ENCODE results near the gene ZDHHC18. TPM values are rescaled to one million over a fixed set of nuclear protein-coding genes. Genes with fewer than 3 reads are reported as not detected.
"Not testable (repeated sequence)": the region's sequence is repeated elsewhere in the genome, so short reads cannot be mapped to it uniquely, and the experiment has no call there.

Gene ZDHHC18
- total and polyA plus RNA-seq, 5 donors from 2014 or later: 4.4 to 73.6 (median 14.2) TPM

DNA sequence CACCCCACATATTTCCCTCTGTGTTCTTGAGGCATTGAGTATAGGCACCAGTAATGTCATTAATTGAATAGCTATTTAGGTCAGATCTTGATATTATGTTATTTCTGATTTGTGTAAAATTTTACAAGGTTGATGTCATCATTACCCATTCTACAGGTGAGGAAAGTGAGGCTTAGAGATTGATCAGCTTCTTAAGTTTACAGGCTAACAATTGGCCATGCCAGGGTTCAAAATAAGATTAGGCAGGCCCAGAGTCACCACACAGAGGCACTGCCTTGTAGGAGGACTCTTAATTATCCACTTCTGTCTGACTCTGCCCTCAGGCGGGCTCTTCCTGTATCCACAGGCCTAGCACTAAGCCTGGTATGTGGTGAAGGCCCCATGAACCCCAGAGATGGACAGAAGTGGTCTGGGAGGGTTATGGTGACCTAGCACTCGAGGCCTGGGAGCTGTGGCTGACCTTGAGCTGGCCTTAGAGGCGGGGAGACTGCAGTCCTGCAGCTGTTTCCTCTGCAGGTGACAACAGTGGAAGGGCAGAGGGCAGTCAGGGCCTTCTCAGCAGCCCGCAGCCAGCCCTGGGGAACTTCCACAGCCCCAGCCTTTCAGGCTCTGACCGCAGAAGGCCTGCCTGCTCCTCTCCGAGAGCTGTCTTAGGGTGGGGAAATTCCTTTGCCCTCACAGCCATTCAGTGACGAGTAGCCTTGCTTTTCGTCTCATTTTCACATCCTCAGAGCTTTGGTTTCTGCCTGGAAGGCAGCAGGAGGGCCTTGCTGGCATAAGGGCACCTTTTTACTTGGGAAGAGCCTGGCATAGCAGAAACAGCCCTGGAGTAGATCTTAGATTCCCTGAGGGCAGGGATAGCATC is 12.2 kb downstream of the ZDHHC18 start:
- H3K36me3 ChIP-seq (ENCODE audit: control insufficient read depth, insufficient read depth, low read length): peaks cover 51% of the 10 kb centered on the region
- no peaks in the 10 kb centered on the region for H3K27me3 ChIP-seq (ENCODE audit: control insufficient read depth, insufficient read depth, low read length)
- H3K36me3 Mint-ChIP-seq: peaks cover 19% of the 10 kb centered on the region

DNA sequence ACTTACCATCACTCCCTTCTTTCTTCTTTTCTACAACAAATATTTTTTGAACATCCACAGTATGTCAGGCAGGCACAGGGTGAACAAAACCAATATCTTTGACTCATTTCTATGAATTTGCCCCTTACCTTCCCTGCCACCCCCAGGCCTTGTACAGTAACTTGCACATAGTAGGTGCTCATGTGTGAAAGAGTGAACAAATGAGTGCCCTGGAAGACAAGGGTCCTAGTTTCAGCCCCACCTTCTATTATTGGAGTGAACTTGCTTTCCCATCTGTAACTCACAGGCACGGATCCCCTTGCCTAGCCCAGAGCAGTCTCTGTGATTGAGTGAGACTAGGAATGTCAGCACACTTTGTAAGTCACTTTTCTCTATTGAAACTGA is 12.8 kb downstream of the ZDHHC18 start:
- no peaks in the 10 kb centered on the region for H3K27me3 ChIP-seq (ENCODE audit: control insufficient read depth, insufficient read depth, low read length)
- no peak for DNase-seq
- H3K27me3 Mint-ChIP-seq: no peaks in the 10 kb centered on the region
- peak overlapping the region; percentile 82 to 93 (median 89) for H3K27ac Mint-ChIP-seq
- no peaks in the 10 kb centered on the region for H3K9me3 Mint-ChIP-seq
- peak overlapping the region; percentile 83 for H3K27ac ChIP-seq (ENCODE audit: insufficient read depth, low read length, poor library complexity, severe bottlenecking)
- peaks cover 21% of the 10 kb centered on the region for H3K36me3 Mint-ChIP-seq
- ATAC-seq (ENCODE audit: low read depth in 2 of 2): no peak
- peaks cover 51% of the 10 kb centered on the region for H3K36me3 ChIP-seq (ENCODE audit: control insufficient read depth, insufficient read depth, low read length)
- H3K4me3 Mint-ChIP-seq: no peak overlapping the region
- H3K4me1 ChIP-seq (ENCODE audit: control insufficient read depth, insufficient read depth, low read length, poor library complexity, severe bottlenecking): peaks cover 27% of the 10 kb centered on the region
- peak overlapping the region; percentile 13 for H3K4me3 ChIP-seq (ENCODE audit: low read depth, low read length)
- H3K4me1 Mint-ChIP-seq: peaks cover 6 to 40% (median 26%) of the 10 kb centered on the region in 4 donors
- H3K9me3 ChIP-seq (ENCODE audit: control insufficient read depth in 2 of 2, low read length in 2 of 2): no peaks in the 10 kb centered on the region

More for the DNA sequence above, 12.2 kb downstream of the ZDHHC18 start:
- Histone ChIP-seq H3K4me3 (ENCODE audit: low read depth, low read length) (peak overlapping the region; percentile 42), H3K9me3 (ENCODE audit: control insufficient read depth in 2 of 2, low read length in 2 of 2) (no peaks in the 10 kb centered on the region), H3K4me1 (ENCODE audit: control insufficient read depth, insufficient read depth, low read length, poor library complexity, severe bottlenecking) (peaks cover 33% of the 10 kb centered on the region), H3K27ac (ENCODE audit: insufficient read depth, low read length, poor library complexity, severe bottlenecking) (peak overlapping the region; percentile 83)
- H3K27ac Mint-ChIP-seq: peak overlapping the region; percentile 82 to 93 (median 89)
- H3K27me3 Mint-ChIP-seq: no peaks in the 10 kb centered on the region
- peak overlapping the region in 2 of 4 donors; percentile 31 to 67 for H3K4me3 Mint-ChIP-seq
- no peaks in the 10 kb centered on the region for H3K9me3 Mint-ChIP-seq
- DNase-seq (peak; percentile 36 to 59 (median 49)), ATAC-seq (ENCODE audit: low read depth in 2 of 2) (peak; percentile 80 to 81)
- peaks cover 6 to 45% (median 25%) of the 10 kb centered on the region in 4 donors for H3K4me1 Mint-ChIP-seq

DNA sequence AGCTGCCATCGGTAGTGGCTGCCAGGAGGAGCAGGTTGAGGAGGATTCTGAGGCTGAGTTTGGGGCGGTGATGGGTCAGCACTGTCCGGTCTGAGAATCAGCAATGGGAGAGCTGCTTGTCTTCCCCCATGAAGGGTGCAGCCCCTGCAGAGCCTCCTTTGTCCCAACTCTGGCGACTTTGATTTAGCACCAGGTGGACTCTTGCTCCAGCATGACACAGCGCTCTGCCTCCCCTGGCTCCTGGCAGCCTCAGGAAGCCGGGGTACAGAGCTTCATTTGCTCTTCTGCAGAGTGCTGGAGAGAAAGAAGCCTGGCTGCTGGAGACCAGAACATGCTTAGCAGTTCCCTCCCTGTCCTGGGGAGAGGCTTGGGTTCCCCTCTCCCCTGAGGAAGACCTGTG is 13.3 kb downstream of the ZDHHC18 start:
- Histone ChIP-seq H3K36me3 (ENCODE audit: control insufficient read depth, insufficient read depth, low read length) (peaks cover 47% of the 10 kb centered on the region), H3K27me3 (ENCODE audit: control insufficient read depth, insufficient read depth, low read length) (no peaks in the 10 kb centered on the region), H3K4me1 (ENCODE audit: control insufficient read depth, insufficient read depth, low read length, poor library complexity, severe bottlenecking) (peaks cover 25% of the 10 kb centered on the region), H3K4me3 (ENCODE audit: low read depth, low read length) (no peak overlapping the region), H3K27ac (ENCODE audit: insufficient read depth, low read length, poor library complexity, severe bottlenecking) (peak overlapping the region; percentile 83), H3K9me3 (ENCODE audit: control insufficient read depth in 2 of 2, low read length in 2 of 2) (no peaks in the 10 kb centered on the region)
- DNase-seq (no peak), ATAC-seq (ENCODE audit: low read depth in 2 of 2) (no peak)
- Mint-ChIP-seq H3K36me3 (peaks cover 21% of the 10 kb centered on the region), H3K9me3 (no peaks in the 10 kb centered on the region), H3K27ac (peak overlapping the region in 1 of 3 donors; percentile 89), H3K4me3 (no peak overlapping the region), H3K4me1 (peaks cover 6 to 37% (median 25%) of the 10 kb centered on the region in 4 donors), H3K27me3 (no peaks in the 10 kb centered on the region)

DNA sequence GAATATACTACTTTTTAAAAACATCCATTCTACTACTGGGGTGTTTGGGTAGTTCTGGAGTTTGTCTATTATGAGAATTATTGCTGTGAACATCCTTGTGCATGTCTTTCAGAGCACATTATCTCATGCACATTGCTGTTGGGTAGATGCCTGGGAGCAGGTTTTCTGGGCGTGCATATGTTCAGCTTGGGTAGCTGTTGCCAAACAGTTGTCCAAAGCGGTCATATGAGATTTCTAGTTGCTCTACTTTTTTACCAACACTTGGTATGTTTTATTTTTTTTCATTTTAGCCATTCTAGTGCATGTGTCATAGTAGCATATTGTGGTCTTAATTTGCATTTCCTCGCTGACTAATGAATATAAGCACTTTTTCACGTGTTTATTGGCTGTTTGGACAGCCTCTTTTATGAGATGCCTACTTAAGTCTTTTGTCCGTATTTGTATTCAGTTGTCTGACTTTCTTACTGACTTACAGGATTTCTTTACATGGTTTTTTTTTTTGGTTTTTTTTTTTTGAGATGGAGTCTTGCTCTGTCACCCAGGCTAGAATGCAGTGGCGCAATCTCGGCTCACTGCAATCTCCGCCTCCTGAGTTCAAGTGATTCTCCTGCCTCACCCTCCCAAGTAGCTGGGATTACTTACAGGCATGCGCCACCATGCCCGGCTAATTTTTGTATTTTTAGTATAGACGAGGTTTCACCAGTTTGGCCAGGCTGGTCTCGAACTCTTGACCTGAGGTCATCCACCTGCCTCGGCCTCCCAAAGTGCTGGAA is 18.1 kb downstream of the ZDHHC18 start:
- no peak overlapping the region for H3K4me3 Mint-ChIP-seq
- ATAC-seq (ENCODE audit: low read depth in 2 of 2) (no peak), DNase-seq (no peak)
- H3K9me3 Mint-ChIP-seq: no peaks in the 10 kb centered on the region
- Histone ChIP-seq H3K9me3 (ENCODE audit: control insufficient read depth in 2 of 2, low read length in 2 of 2) (no peaks in the 10 kb centered on the region), H3K4me1 (ENCODE audit: control insufficient read depth, insufficient read depth, low read length, poor library complexity, severe bottlenecking) (peaks cover 7% of the 10 kb centered on the region), H3K27ac (ENCODE audit: insufficient read depth, low read length, poor library complexity, severe bottlenecking) (no peak overlapping the region), H3K27me3 (ENCODE audit: control insufficient read depth, insufficient read depth, low read length) (no peaks in the 10 kb centered on the region), H3K4me3 (ENCODE audit: low read depth, low read length) (no peak overlapping the region), H3K36me3 (ENCODE audit: control insufficient read depth, insufficient read depth, low read length) (peaks cover 56% of the 10 kb centered on the region)
- H3K4me1 Mint-ChIP-seq: peaks cover 0 to 15% (median 6%) of the 10 kb centered on the region in 4 donors
- peak overlapping the region in 2 of 3 donors; percentile 55 to 58 for H3K27ac Mint-ChIP-seq
- H3K27me3 Mint-ChIP-seq: no peaks in the 10 kb centered on the region
- H3K36me3 Mint-ChIP-seq: peaks cover 13% of the 10 kb centered on the region

DNA sequence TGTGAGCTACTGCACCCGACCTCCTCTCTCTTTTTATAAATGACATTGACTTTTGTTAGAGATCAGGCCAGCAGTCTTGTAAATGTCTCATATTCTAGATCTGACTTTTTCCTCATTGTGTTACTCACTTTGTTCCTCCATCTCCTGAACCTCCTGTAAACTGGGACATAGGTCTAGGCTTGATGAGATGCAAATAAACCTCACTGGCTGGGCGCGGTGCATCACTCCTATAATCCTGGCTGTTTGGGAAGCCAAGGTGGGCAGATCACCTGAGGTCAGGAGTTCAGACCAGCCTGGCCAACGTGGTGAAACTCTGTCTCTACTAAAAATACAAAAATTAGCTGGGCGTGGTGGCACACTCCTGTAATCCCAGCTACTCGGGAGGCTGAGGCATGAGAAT is 21.3 kb downstream of the ZDHHC18 start:
- peaks cover 64% of the 10 kb centered on the region for H3K36me3 ChIP-seq (ENCODE audit: control insufficient read depth, insufficient read depth, low read length)
- Mint-ChIP-seq H3K27ac (peak overlapping the region in 1 of 3 donors; percentile 84), H3K36me3 (peaks cover 36% of the 10 kb centered on the region), H3K4me1 (peaks cover 0 to 14% (median 7%) of the 10 kb centered on the region in 4 donors)
- ATAC-seq (ENCODE audit: low read depth in 2 of 2); H3K27me3 Mint-ChIP-seq; H3K4me1 ChIP-seq (ENCODE audit: control insufficient read depth, insufficient read depth, low read length, poor library complexity, severe bottlenecking); H3K27ac ChIP-seq (ENCODE audit: insufficient read depth, low read length, poor library complexity, severe bottlenecking); H3K27me3 ChIP-seq (ENCODE audit: control insufficient read depth, insufficient read depth, low read length); H3K4me3 ChIP-seq (ENCODE audit: low read depth, low read length); H3K4me3 Mint-ChIP-seq; DNase-seq; H3K9me3 ChIP-seq (ENCODE audit: control insufficient read depth in 2 of 2, low read length in 2 of 2); H3K9me3 Mint-ChIP-seq: not testable (repeated sequence)

DNA sequence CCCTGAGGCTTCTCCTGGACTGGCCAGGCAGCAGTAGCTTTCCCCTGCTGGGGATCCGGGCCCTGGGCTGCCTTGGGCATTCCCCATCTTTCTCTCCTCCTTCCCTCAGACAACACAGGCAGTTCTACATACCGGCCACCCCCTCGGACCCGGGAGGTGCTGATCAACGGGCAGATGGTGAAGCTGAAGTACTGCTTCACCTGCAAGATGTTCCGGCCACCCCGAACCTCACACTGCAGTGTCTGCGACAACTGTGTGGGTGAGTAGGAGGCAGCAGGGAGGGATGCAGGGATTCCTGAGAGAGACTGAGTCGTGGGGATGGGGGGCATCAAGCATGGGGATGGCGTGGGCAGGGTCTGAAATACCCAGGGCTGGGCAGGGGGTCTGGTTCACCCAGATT is 22.0 kb downstream of the ZDHHC18 start:
- H3K4me1 ChIP-seq (ENCODE audit: control insufficient read depth, insufficient read depth, low read length, poor library complexity, severe bottlenecking): peaks cover 2% of the 10 kb centered on the region
- H3K9me3 ChIP-seq (ENCODE audit: control insufficient read depth in 2 of 2, low read length in 2 of 2): no peaks in the 10 kb centered on the region
- no peak overlapping the region for H3K4me3 ChIP-seq (ENCODE audit: low read depth, low read length)
- H3K27ac ChIP-seq (ENCODE audit: insufficient read depth, low read length, poor library complexity, severe bottlenecking): no peak overlapping the region
- Mint-ChIP-seq H3K9me3 (no peaks in the 10 kb centered on the region), H3K27me3 (no peaks in the 10 kb centered on the region), H3K27ac (no peak overlapping the region), H3K4me1 (peaks cover 0 to 14% (median 7%) of the 10 kb centered on the region in 4 donors), H3K4me3 (no peak overlapping the region), H3K36me3 (peaks cover 40% of the 10 kb centered on the region)
- peaks cover 68% of the 10 kb centered on the region for H3K36me3 ChIP-seq (ENCODE audit: control insufficient read depth, insufficient read depth, low read length)
- ATAC-seq (ENCODE audit: low read depth in 2 of 2) (no peak), DNase-seq (no peak)
- H3K27me3 ChIP-seq (ENCODE audit: control insufficient read depth, insufficient read depth, low read length): no peaks in the 10 kb centered on the region

DNA sequence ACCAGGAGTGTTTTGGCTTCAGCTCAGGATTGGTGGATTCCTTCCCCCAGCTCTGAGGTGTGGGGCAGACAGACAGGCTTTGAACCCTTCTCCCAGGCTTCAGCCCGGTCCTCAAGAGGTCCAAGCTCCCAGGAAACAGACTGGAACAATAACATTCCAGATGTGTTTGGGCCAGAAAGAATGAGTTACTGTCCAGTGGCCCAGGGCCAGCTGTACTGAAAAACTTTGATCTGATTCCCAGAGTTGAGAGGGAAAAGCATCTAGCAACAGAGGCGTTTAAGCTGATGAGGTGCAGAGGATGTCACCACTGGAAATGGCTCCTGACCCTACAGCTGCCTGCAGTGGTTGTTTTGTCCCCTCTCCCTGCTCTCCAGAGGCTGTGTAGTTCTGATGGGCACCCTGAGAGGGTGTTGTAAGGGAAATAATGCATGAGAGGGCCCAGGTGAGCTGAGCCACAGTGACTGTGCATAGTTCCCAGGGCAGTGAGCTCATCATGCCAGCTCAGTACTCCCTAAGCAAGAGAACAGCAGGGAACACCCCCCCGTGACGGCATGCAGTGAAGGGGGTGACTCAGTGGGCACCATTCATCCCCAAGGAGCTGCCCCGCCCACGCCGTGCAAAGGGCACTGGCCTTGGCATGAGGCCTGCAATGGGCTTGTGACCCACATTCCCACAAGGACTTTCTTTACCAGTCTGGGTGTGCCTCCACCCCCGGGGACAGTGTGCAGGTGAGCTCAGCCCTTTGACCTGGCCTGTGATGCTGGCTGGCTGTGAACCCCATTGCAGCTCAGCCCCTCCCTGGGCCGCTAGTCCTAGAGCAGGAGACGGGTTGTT is 22.7 kb downstream of the ZDHHC18 start:
- no peaks in the 10 kb centered on the region for H3K9me3 Mint-ChIP-seq
- peaks cover 42% of the 10 kb centered on the region for H3K36me3 Mint-ChIP-seq
- no peak for DNase-seq
- peak overlapping the region in 1 of 3 donors; percentile 5 for H3K27ac Mint-ChIP-seq
- no peak overlapping the region for H3K27ac ChIP-seq (ENCODE audit: insufficient read depth, low read length, poor library complexity, severe bottlenecking)
- H3K36me3 ChIP-seq (ENCODE audit: control insufficient read depth, insufficient read depth, low read length): peaks cover 72% of the 10 kb centered on the region
- no peak overlapping the region for H3K4me3 Mint-ChIP-seq
- H3K4me1 ChIP-seq (ENCODE audit: control insufficient read depth, insufficient read depth, low read length, poor library complexity, severe bottlenecking): peaks cover 2% of the 10 kb centered on the region
- no peak overlapping the region for H3K4me3 ChIP-seq (ENCODE audit: low read depth, low read length)
- no peaks in the 10 kb centered on the region for H3K27me3 ChIP-seq (ENCODE audit: control insufficient read depth, insufficient read depth, low read length)
- H3K4me1 Mint-ChIP-seq: peaks cover 0 to 12% (median 4%) of the 10 kb centered on the region in 4 donors
- H3K9me3 ChIP-seq (ENCODE audit: control insufficient read depth in 2 of 2, low read length in 2 of 2): no peaks in the 10 kb centered on the region
- no peak for ATAC-seq (ENCODE audit: low read depth in 2 of 2)
- H3K27me3 Mint-ChIP-seq: no peaks in the 10 kb centered on the region
